ENCODE measurements around the gene ACTR1B.

ACTR1B gene

GRCh38 chr2:97660044-97660774, 3.6 kb downstream of the ACTR1B start:
- TF ChIP-seq CTCF (IDR thresholded peaks at IDR 0.05; ENCODE audit: poor library complexity, severe bottlenecking): no peak
- ATAC-seq (ENCODE audit: low read depth) (no peak), DNase-seq (ENCODE audit: low spot score) (no peak)
- Histone ChIP-seq H3K4me1 (ENCODE audit: insufficient read depth, poor library complexity, severe bottlenecking) (no peaks in the 10 kb centered on the region), H3K27me3 (ENCODE audit: insufficient read depth, poor library complexity, severe bottlenecking) (no peaks in the 10 kb centered on the region), H3K27ac (ENCODE audit: poor library complexity, severe bottlenecking) (no peak overlapping the region), H3K4me3 (ENCODE audit: severe bottlenecking) (no peak overlapping the region), H3K9me3 (ENCODE audit: severe bottlenecking) (no peaks in the 10 kb centered on the region), H3K36me3 (ENCODE audit: low read depth) (peaks cover 41% of the 10 kb centered on the region)

DNA sequence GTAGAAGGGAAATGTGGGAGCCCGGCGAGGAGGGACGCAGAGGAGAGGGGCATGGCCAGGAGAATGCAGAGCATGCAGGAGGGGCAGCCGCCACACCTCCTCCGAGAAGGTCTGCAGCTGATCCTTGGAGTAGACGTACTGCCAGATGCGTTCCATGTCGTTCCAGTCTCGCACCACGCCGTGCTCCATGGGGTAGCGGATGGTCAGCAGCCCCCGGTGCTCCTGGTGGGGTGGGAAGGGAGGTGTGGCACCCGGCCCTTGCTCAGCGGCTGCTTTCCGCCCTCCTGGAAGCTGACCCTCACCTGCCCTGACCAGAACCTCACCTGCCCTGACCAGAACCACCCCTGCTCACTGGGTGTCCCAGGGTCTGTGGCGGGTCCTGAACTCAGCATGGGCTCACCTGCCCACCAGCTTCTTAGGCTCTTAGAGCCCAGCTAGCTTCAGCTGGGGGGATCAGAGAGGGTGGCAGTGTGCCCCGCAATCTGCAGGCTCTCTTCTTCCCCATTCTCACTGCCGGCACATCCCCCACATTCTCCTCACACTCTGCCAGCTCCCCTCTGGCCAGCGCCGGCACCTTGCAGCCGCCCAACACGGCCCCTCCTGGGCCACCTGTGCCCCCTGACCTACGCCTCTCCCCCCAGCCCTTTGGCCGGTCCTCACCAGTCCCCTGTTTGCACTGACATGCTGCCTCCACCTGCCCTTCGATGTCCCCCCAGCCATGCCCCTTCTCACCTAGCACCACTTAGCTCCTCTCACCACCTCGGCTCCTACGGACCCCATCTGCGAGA, 4.4 kb downstream of the ACTR1B start:
- Histone ChIP-seq H3K27ac (ENCODE audit: poor library complexity, severe bottlenecking) (no peak overlapping the region), H3K4me3 (ENCODE audit: severe bottlenecking) (no peak overlapping the region), H3K36me3 (ENCODE audit: low read depth) (peaks cover 41% of the 10 kb centered on the region), H3K9me3 (ENCODE audit: severe bottlenecking) (no peaks in the 10 kb centered on the region), H3K27me3 (ENCODE audit: insufficient read depth, poor library complexity, severe bottlenecking) (no peaks in the 10 kb centered on the region), H3K4me1 (ENCODE audit: insufficient read depth, poor library complexity, severe bottlenecking) (no peaks in the 10 kb centered on the region)
- no peak for ATAC-seq (ENCODE audit: low read depth)
- TF ChIP-seq CTCF (IDR thresholded peaks at IDR 0.05; ENCODE audit: poor library complexity, severe bottlenecking): no peak
- no peak for DNase-seq (ENCODE audit: low spot score)

GRCh38 chr2:97658691-97659157, 5.1 kb downstream of the ACTR1B start:
- no peak overlapping the region for H3K4me3 ChIP-seq (ENCODE audit: severe bottlenecking)
- DNase-seq (ENCODE audit: low spot score) (no peak), ATAC-seq (ENCODE audit: low read depth) (no peak)
- TF ChIP-seq CTCF (IDR thresholded peaks at IDR 0.05; ENCODE audit: poor library complexity, severe bottlenecking): no peak
- H3K27me3 ChIP-seq (ENCODE audit: insufficient read depth, poor library complexity, severe bottlenecking): no peaks in the 10 kb centered on the region
- peaks cover 41% of the 10 kb centered on the region for H3K36me3 ChIP-seq (ENCODE audit: low read depth)
- H3K27ac ChIP-seq (ENCODE audit: poor library complexity, severe bottlenecking): no peak overlapping the region
- H3K9me3 ChIP-seq (ENCODE audit: severe bottlenecking): no peaks in the 10 kb centered on the region
- no peaks in the 10 kb centered on the region for H3K4me1 ChIP-seq (ENCODE audit: insufficient read depth, poor library complexity, severe bottlenecking)

- no peaks in the 10 kb centered on the region for H3K9me3 ChIP-seq (ENCODE audit: severe bottlenecking)
- no peak for TF ChIP-seq CTCF (IDR thresholded peaks at IDR 0.05; ENCODE audit: poor library complexity, severe bottlenecking)
- no peaks in the 10 kb centered on the region for H3K27me3 ChIP-seq (ENCODE audit: insufficient read depth, poor library complexity, severe bottlenecking)
- no peaks in the 10 kb centered on the region for H3K4me1 ChIP-seq (ENCODE audit: insufficient read depth, poor library complexity, severe bottlenecking)
- no peak overlapping the region for H3K27ac ChIP-seq (ENCODE audit: poor library complexity, severe bottlenecking)
- peaks cover 41% of the 10 kb centered on the region for H3K36me3 ChIP-seq (ENCODE audit: low read depth)
- DNase-seq (ENCODE audit: low spot score): no peak
- no peak overlapping the region for H3K4me3 ChIP-seq (ENCODE audit: severe bottlenecking)
- ATAC-seq (ENCODE audit: low read depth): no peak
Observed at GRCh38 chr2:97657986-97658690, 5.7 kb downstream of the ACTR1B start.

Measured in RWPE2 (cell line).